DND-41 (cell line): Measurements from ENCODE around the gene NSMF.

Experiments used
- ATAC-seq: fragments of 200-7000 bp; cut with Tn5 transposase; 3 replicates; pipeline ENCODE4 v1.9.1; 2021; ENCODE audit warnings: low read depth; ENCODE audit not compliant: insufficient read depth
- DNase-seq: peaks from one replicate; pipeline ENCODE4 v3.0.0-alpha.2; 2020
- H2AFZ ChIP-seq: 2 replicates; pipeline ENCODE4 v1.6.0; 2012; ENCODE audit warnings: low read depth, low read length
- H3K27ac ChIP-seq: 2 replicates; pipeline ENCODE4 v1.5.1; 2012; ENCODE audit warnings: low read length, inconsistent platforms
- H3K27me3 ChIP-seq: fragments of 200-600 bp; sonication (generic); 2 replicates; pipeline ENCODE4 v1.6.0; 2012; ENCODE audit warnings: low read length, mild to moderate bottlenecking, inconsistent platforms; ENCODE audit not compliant: insufficient read depth, poor library complexity
- H3K36me3 ChIP-seq: 2 replicates; pipeline ENCODE4 v1.5.1; 2012; ENCODE audit warnings: low read length, inconsistent platforms; ENCODE audit not compliant: insufficient read depth
- H3K4me1 ChIP-seq: 2 replicates; pipeline ENCODE4 v1.5.1; 2012; ENCODE audit warnings: mild to moderate bottlenecking, low read length; ENCODE audit not compliant: insufficient read depth
- H3K4me2 ChIP-seq: 2 replicates; pipeline ENCODE4 v1.6.0; 2012; ENCODE audit warnings: mild to moderate bottlenecking, moderate library complexity, low read length, inconsistent platforms; ENCODE audit not compliant: insufficient read depth
- H3K4me3 ChIP-seq, 2 experiments: fragments of 200-600 bp in 1 of 2; shearing (Covaris generic) in 1 of 2; 2 replicates each; pipeline ENCODE4 v1.5.1; 2012 to 2016; ENCODE audit warnings: inconsistent platforms in 2 of 2, low read length in 2 of 2, mild to moderate bottlenecking in 2 of 2, low read depth in 1 of 2, moderate library complexity in 1 of 2
- H3K79me2 ChIP-seq: 2 replicates; pipeline ENCODE4 v1.6.0; 2012; ENCODE audit warnings: low read length, inconsistent platforms; ENCODE audit not compliant: insufficient read depth
- H3K9ac ChIP-seq: 2 replicates; pipeline ENCODE4 v1.6.0; 2012; ENCODE audit warnings: low read depth, mild to moderate bottlenecking, inconsistent platforms, low read length, moderate library complexity
- H3K9me3 ChIP-seq: 2 replicates; pipeline ENCODE4 v1.5.1; 2012; ENCODE audit warnings: low read length, moderate library complexity, mild to moderate bottlenecking, inconsistent platforms; ENCODE audit not compliant: insufficient read depth, severe bottlenecking
- H4K20me1 ChIP-seq: 2 replicates; pipeline ENCODE4 v1.6.0; 2012; ENCODE audit warnings: low read length; ENCODE audit not compliant: insufficient read depth
- EZH2 ChIP-seq: IDR thresholded peaks from 3 replicates; pipeline ENCODE4 v1.6.1; 2012; ENCODE audit warnings: borderline replicate concordance, low read depth, mild to moderate bottlenecking, moderate library complexity, low read length, inconsistent platforms; ENCODE audit not compliant: severe bottlenecking
- TF ChIP-seq, protein P1 (sequence below): IDR thresholded peaks from 2 replicates; pipeline ENCODE4 v1.5.1; 2012; ENCODE audit warnings: borderline replicate concordance, low read length, moderate library complexity, mild to moderate bottlenecking; ENCODE audit not compliant: poor library complexity, severe bottlenecking; ENCODE audit errors: extremely low read depth

The NSMF gene

DNA sequence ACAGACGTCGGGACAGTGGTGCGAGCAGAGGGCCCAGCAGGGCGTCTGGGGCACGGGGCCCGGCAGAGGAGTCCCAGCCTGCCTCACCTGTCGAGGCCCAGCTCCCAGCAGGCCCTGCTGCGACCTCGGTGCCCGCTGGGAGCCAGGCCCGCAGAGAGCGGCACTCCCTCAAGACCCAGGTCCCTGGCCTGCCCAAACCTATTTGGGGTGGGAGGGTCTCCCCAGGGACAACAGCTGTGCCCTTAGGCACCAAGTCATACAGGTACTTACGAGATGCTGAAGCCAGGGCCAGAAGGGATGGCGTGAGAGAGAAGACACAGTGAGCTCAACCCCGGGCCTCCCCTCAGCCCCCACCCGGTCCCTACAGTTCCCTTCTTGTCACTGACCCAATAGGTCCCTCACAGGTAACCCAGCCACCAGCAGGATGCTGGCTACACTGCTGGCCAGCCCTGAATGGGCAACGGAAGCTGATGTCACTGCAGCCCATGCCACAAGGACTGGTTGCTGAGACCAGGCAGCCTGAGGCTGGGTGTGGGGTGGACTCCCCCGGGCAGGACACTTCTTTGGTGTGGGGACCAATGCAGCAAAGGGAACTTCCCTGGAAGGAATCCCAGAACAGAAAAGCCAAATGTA is 3.7 kb downstream of the NSMF start:
- H4K20me1 ChIP-seq, result peaks cover 31% of the 10 kb centered on the region
- no peaks in the 10 kb centered on the region for H3K36me3 ChIP-seq
- no peak for TF ChIP-seq EZH2
- TF ChIP-seq, protein P1, sequence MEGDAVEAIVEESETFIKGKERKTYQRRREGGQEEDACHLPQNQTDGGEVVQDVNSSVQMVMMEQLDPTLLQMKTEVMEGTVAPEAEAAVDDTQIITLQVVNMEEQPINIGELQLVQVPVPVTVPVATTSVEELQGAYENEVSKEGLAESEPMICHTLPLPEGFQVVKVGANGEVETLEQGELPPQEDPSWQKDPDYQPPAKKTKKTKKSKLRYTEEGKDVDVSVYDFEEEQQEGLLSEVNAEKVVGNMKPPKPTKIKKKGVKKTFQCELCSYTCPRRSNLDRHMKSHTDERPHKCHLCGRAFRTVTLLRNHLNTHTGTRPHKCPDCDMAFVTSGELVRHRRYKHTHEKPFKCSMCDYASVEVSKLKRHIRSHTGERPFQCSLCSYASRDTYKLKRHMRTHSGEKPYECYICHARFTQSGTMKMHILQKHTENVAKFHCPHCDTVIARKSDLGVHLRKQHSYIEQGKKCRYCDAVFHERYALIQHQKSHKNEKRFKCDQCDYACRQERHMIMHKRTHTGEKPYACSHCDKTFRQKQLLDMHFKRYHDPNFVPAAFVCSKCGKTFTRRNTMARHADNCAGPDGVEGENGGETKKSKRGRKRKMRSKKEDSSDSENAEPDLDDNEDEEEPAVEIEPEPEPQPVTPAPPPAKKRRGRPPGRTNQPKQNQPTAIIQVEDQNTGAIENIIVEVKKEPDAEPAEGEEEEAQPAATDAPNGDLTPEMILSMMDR, result no peak
- no peak overlapping the region for H3K4me2 ChIP-seq
- no peaks in the 10 kb centered on the region for H3K79me2 ChIP-seq
- H3K4me1 ChIP-seq, result no peaks in the 10 kb centered on the region
- no peak overlapping the region for H3K27ac ChIP-seq
- no peak for DNase-seq
- H3K27me3 ChIP-seq, result no peaks in the 10 kb centered on the region
- ATAC-seq, result no peak
- H3K9ac ChIP-seq, result no peak overlapping the region
- no peak overlapping the region for H2AFZ ChIP-seq
- no peak overlapping the region for H3K4me3 ChIP-seq
- H3K9me3 ChIP-seq, result no peaks in the 10 kb centered on the region

- H3K4me3 ChIP-seq, result no peak overlapping the region
Observed at GRCh38 chr9:137454597-137455358, 4.4 kb downstream of the NSMF start.

DNA sequence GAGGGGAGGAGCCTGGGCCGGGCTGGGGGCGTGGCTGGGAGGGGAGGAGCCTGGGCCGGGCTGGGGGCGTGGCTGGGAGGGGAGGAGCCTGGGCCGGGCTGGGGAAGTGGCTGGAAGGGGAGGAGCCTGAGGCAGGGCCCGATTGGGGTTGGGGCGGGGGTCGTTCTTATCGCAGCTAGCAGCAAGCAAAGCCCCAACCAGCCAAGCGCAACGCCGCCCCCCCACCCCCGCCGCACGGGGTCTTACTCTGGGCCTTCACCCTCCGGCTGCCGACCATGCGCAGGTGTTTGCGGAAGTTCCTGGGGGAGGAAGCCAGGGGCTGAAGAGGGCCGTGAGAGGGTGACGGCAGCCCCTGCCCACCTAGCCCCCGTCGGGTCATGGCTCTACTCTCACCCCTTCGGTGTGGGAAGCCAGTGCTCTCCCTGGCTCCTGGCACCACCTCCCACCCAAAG is 5.0 kb downstream of the NSMF start:
- no peak overlapping the region for H3K4me3 ChIP-seq
- H3K36me3 ChIP-seq, result no peaks in the 10 kb centered on the region
- TF ChIP-seq, protein P1, result no peak
- no peak for TF ChIP-seq EZH2
- ATAC-seq (no peak), DNase-seq (no peak)
- no peaks in the 10 kb centered on the region for H3K4me1 ChIP-seq
- no peak overlapping the region for H3K27ac ChIP-seq
- no peaks in the 10 kb centered on the region for H3K27me3 ChIP-seq
- H4K20me1 ChIP-seq, result peaks cover 29% of the 10 kb centered on the region
- H3K79me2 ChIP-seq, result no peaks in the 10 kb centered on the region
- no peak overlapping the region for H3K9ac ChIP-seq
- no peak overlapping the region for H2AFZ ChIP-seq
- H3K4me2 ChIP-seq, result no peak overlapping the region
- no peaks in the 10 kb centered on the region for H3K9me3 ChIP-seq

More at GRCh38 chr9:137454597-137455358, 4.4 kb downstream of the NSMF start:
- no peak overlapping the region for H3K27ac ChIP-seq
- peaks cover 29% of the 10 kb centered on the region for H4K20me1 ChIP-seq
- H3K36me3 ChIP-seq, result no peaks in the 10 kb centered on the region
- ATAC-seq (no peak), DNase-seq (no peak)
- no peak overlapping the region for H3K9ac ChIP-seq
- H3K4me1 ChIP-seq, result no peaks in the 10 kb centered on the region
- H2AFZ ChIP-seq, result no peak overlapping the region
- H3K79me2 ChIP-seq, result no peaks in the 10 kb centered on the region
- TF ChIP-seq, protein P1, result no peak
- no peak for TF ChIP-seq EZH2
- H3K27me3 ChIP-seq, result no peaks in the 10 kb centered on the region
- H3K9me3 ChIP-seq, result no peaks in the 10 kb centered on the region
- H3K4me2 ChIP-seq, result no peak overlapping the region
